SKM-1 (cell line): Measurements from ENCODE around the gene SDC4.
A peak's percentile ranks its signal among the peaks of the same experiment; 100 is the strongest.

Experiments
- DNase-seq: peaks from one replicate; lab custom pipeline; 2025; ENCODE audit not compliant: unreplicated experiment; lab: John Stamatoyannopoulos, UW

Gene SDC4

DNA sequence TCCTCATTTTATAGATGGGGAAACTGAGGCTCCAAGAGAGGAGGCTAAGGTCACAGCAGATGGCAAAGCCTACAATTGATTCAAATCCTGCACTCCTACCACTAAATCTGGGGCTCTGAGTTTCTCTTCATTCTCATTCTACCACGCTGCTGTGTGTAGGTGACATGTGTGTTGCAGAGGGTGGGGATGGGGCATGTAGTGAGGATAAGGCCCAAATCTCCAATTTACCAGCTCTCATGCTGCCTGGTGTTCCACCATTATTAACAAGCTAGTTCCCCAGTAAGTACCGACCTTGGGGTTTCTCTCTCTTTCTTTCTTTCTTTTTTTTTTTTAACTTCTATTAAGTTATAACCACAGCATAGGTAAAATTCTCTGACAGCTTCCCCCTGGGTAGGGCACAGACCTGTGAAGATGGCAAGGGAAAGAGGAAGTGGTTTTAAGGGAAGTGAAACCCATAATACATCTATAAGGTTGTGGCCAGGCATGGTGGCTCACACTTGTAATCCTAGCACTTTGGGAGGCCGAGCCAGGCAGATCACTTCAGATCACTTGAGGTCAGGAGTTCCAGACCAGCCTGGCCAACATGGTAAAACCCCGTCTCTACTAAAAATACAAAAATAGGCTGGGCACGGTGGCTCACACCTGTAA, 27.2 kb downstream of the SDC4 start:
- peak; percentile 74 for DNase-seq

DNA sequence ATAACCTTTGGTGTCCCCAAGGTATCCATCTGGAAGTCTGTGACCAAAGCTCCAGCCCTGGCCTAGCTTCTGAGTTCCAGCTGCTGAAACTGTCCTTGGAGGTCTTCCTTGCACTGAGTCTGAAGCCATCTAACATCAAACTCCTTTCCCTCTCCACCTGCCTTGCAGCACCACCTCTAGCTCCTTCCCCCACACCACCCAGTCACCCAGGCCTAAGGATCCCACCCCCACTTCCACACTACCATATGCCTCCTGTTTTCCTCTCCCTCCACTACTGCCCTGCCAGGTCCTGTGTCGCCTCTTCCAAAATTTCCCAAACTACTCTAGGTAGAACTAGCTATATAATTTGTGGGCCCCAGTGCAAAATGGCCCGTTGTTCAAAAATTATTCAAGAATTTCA, 29.3 kb downstream of the SDC4 start:
- DNase-seq: no peak

DNA sequence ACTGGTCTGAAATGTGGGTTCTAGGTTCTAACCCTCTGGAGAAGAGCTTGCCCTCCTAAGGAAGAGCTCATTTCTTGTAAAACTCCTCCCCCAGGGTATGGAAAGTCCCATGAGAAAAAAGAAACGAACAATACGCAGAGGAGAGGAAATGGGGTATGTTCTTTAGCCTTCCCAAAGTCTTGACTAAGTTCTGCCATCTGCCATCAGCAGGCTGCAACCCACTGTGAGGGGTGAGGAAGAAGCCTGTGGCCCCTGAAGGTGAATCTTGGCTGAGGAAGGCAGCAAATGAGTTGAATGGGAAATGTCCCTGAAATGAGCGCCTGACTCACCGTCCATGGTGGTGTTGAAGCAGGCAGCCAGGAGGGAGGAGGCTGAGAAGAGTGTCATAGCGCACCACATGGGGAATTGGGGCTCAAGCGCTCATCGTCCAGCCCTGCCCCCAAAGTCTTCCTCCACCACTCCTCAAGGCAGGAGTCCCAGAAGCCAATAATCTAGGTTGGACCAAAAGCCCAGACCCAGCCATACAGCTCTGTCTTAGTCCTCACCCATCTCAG, 29.8 kb downstream of the SDC4 start:
- no peak for DNase-seq

DNA sequence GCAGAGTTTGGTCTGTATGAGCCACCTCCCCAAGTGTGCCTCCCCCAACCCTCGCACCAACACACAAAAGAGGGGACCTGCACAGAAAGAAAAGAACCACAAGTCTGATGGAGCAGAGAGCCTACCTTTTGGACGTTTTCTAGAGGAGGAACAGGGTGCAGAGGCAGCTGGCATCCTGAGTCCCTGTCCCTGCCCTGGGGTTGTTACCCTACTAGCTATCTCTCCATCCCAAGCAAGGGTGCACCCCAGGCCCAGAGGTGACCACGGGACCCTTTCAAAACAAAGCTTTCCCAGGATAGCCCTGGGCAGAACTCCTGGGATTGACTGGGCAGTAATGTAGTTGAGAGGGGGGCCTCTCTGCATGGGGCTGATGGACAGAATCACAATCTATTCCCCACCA, 30.4 kb downstream of the SDC4 start:
- no peak for DNase-seq

DNA sequence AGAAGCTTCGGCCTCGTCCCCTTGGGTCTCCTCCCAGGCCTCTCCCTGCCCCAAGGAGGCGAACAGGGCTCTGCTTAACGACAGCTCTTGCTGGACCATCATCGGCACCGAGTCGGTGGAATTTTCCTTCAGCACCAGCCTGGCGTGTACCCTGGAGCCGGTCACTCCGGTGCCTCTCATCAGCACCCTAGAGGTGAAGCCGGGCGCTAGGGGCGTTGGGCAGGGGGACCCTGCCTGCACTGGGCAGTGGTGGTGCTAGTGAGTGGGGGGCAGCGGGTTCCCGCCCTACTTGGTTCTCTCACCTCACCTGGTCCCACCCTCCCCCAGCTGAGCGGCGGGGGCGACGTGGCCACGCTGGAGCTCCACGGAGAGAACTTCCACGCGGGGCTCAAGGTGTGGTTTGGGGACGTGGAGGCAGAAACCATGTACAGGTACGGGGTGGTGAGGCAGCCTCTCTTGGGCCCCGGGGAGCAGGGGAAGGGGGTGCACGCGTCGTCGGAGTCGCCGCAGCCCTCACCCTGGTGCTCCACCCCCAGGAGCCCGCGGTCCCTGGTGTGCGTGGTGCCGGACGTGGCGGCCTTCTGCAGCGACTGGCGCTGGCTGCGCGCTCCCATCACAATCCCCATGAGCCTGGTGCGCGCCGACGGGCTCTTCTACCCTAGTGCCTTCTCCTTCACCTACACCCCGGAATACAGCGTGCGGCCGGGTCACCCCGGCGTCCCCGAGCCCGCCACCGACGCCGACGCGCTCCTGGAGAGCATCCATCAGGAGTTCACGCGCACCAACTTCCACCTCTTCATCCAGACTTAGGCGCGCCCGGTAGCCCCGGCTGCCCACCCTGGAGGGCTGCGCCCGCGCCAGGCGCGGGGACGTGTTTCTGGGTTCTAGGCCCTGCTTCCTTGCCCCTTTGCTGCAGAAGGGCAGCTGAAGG, 31.8 kb downstream of the SDC4 start:
- no peak for DNase-seq

DNA sequence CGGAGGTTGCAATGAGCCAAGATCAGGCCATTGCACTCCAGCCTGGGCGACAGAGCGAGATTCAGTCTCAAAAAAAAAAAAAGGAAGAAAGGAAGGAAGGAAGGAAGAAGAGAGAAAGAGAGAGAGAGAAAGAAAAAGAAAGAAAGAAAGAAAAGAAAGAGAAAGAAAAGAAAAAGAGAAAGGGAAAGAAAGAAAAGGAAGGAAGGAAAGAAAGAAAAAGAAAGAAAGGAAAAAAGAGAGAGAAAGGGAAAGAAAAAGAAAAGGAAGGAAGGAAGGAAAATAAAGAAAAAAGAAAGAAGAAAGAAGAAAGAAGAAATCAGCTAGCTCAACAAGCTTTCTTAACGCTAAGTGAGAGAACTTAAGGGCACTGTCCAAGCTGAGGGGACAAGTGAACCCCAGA, 32.6 kb downstream of the SDC4 start:
- DNase-seq: no peak

DNA sequence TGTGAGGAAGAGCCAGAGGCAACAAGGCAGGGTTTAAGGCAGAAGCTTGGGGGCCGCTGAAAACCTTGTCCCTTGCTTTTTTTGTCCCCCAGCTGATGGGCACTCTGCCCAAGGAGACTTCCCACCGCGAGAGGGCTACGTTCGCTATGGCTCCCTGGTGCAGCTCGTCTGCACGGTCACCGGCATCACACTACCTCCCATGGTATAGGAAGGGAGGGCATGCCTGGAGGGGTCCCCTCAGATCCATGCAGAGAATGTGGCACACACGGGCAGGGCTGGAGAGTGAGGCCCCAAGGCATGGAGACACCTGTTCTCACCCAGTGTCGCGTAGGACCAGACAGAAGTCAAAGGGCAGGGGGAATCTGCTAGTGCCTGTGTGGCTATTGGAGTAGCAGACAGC, 34.3 kb downstream of the SDC4 start:
- no peak for DNase-seq

DNA sequence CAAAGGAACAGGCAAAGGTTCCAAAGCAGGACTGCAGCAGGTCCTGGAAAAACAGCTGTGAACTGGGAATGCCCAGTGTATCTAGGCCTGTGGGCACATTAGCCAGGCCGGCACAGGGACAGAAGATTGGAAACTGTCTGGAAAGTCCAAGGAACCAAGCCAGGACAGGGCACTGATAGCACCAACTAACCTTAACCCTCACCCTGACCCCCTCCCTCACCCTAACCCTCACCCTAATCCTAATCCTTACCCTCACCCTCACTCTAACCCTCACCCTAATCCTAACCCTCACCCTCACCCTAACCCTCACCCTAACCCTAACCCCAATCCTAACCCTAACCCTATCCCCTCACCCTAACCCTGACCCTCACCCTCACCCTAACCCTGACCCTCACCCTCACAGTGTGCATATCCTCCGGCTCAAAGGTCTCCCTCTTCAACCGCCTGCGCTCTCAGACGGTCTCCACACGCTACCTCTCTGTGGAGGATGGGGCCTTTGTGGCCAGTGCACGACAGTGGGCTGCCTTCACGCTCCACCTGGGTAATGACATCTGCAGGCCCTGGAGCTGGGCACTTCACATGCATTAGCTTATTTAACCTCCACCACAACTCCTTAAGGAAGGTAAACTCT, 35.0 kb downstream of the SDC4 start:
- DNase-seq: no peak

DNA sequence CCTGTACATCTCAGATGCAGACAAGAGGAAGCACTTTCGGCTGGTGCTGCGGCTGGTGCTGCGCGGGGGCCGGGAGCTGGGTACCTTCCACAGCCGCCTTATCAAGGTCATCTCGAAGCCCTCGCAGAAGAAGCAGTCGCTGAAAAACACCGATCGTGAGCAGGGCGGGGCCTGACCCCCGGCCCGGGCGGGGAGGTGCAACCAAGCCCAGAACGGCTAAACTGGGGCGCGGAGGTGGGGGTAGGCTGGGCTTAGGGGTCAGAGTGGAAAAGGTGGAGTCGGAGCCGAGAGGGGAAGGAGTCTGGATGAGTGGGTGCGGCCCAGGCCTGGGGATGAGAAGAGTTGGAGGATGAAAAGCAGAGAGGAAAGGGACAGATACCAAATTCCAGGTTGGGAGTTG, 36.0 kb downstream of the SDC4 start:
- no peak for DNase-seq

DNA sequence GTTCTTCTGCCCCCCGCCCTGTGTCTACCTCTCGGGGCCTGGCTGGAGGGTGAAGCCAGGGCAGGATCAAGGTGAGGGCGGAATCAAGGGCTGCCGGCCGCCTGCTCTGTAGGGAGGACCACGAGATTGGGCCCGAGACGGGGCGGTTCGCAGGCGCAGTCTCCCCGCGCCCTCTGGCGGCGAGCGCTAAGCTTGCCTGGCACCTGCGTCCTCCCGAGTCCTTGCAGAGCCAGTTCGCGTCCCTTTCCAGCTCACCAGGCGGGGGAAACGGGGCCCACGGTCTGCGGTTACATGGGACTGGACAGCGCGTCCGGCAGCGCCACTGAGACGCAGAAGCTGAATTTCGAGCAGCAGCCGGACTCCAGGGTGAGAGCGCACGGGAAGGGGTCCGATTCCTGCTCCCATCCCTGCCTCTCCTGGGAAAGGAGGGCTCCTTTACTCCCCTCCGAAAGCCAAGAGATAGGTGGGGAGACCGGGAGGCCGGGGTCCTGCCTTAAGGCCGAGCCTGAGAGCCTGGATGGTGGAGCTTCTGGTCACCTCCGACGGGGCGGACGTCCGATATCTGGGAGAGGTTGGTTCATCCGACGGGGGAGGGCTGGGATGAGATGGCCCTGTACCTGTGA, 36.5 kb downstream of the SDC4 start:
- DNase-seq: no peak

DNA sequence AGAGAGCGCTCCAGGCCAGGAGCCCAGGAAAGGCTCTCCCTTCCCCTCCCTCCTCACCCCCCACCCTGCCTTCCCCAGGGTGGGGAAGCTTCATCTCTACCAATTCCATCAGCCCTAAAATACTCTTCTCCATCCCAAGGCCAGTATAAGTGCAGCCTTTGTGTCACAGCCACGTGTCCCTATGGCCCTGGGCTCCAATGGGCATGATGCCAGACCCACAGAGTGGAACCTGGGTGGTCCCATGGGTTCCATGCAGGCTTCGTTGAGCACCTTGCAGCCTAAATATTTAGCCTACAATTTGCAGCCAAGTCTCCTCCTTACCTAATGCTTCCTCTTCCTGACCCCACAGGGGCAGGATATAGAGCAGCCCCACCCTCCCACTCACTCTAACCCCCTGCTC, 39.1 kb downstream of the SDC4 start:
- no peak for DNase-seq

DNA sequence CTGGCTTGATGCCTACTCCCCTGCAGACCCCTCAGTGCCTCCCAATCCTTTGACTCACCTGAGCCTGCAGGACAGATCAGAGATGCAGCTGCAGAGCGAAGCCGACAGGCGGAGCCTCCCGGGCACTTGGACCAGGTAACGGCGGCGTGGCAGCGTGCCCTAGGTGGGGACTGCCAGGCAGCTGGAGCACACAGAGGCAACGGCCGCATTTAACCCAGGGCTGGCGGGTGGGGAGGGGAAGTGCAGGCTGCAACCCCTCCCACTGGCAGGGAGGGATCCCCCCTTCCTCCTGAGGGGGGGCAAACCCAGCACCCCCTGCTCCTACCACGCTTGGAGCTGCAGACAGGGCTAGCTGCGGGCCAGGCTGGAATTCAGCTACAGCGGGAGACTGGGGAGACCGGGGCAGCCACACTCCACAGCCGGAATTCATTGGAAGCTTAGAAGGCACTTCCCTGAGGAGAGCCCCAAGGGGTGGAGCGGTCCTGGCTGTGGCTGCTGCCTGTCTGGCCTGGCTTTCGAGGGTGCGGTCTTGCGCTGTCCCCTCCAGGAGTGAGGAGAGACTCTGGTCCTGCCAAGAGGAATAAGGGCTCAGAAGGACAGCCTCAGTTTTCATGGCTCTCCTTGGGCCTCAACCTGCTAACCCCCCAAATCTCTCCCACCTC, 40.0 kb downstream of the SDC4 start, which contains the start of gene MATN4:
Gene MATN4, minus strand, starts transcription at position 183 of the 662 bp plus-strand sequence. CDS start 2,717 bp downstream, outside the sequence.
- no peak for DNase-seq

DNA sequence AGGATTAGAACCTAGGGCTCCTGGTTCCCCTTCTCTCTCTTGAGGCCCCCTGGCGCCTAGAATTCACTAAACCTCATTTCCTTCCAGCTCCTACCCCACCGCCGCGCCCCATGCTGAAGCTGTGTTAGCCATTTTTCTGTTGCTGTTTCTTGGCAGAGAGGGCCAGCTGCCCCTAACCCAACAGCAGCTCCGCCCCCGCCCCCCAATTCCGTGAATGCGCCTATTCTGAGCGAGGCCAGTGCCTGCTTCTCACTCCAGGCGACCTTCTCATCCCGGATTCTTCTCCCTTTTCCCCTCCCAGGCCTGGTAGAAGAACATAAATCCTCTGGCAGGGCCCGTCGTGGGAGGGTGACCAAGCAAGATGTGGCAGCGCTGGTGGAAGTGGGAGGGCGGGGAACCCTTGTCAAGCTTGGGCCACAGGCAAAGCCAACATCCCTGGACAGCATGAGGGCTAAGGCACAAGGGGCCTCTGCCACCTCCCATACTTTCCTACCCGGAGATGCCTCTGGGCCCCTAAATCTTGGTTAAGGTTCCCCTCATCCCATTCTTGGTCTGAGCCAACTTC, 41.1 kb downstream of the SDC4 start:
- no peak for DNase-seq

DNA sequence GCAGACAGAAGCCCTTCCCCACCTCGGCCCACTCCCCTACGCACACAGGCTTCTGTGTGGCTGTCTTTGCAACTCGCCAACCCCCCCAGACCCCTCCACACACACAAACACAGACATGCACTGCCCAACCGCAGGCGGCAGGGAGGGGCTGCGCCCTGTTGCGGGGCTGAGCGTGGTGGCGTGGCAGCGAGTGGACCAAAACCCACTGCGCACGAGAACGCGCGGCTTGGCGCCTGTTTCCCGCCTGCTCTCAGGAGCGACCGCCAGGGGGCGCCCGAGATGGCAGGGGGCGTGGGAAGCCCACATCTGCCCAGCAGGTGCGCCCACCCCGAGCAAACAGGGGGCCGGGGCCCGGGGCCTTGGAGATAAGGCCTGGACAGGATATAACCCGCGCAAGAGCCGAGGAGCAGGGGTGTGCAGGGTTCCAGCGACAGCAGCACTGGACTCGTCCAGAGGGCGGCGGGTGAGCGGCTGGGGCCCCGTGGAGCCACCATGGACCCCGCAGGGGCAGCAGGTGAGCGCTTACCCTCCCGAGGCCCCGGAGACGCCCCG, 41.7 kb downstream of the SDC4 start, which contains the start of gene RBPJL:
Gene RBPJL, plus strand, starts transcription at position 410 of the 552 bp plus-strand sequence. Its CDS starts 83 bp downstream, at position 493.
- no peak for DNase-seq

DNA sequence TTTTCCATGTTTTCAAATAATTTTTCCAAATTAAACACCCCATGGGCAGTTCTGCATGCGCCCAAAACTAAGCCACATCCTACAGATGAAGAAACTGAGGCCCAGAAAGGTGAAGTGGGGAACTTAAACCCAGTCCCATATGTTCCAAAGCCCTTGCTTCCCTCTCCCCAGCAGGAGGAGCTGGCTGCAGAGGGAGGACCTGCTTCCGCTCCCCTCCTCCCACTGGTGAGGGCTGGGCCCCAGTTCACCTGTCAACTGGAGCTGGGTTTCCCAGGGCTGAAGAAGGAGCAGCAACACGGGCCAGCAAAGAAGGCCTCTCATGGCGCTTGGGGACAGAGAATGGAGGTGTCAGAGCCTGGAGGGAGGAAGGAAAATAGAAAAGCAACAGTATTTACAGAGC, 43.0 kb downstream of the SDC4 start:
- no peak for DNase-seq

DNA sequence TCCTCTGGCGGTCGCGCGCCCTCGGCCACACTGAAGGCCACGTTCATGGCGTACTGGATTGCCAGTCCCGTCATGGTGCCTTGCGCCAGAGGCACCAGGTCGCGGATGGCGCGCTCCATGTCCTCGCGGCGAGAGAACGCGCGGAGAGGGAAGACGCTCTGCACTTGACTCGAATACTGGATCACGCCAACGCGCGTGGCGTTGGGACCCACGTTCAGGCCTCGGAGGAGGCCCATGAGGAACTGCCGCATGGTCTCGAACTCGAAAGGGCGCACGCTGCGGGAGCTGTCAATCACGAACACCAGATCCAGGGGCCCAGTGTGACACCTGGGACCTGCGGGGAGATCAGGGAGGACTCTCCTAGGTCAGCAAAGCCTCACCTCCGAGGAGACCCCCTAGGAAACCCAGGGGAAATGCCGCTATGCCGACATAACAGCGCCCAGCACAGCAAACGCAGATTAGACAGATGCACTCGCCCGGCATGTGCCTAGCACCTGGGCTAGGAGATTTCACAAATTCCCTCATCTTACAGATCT, 43.7 kb downstream of the SDC4 start:
- no peak for DNase-seq

DNA sequence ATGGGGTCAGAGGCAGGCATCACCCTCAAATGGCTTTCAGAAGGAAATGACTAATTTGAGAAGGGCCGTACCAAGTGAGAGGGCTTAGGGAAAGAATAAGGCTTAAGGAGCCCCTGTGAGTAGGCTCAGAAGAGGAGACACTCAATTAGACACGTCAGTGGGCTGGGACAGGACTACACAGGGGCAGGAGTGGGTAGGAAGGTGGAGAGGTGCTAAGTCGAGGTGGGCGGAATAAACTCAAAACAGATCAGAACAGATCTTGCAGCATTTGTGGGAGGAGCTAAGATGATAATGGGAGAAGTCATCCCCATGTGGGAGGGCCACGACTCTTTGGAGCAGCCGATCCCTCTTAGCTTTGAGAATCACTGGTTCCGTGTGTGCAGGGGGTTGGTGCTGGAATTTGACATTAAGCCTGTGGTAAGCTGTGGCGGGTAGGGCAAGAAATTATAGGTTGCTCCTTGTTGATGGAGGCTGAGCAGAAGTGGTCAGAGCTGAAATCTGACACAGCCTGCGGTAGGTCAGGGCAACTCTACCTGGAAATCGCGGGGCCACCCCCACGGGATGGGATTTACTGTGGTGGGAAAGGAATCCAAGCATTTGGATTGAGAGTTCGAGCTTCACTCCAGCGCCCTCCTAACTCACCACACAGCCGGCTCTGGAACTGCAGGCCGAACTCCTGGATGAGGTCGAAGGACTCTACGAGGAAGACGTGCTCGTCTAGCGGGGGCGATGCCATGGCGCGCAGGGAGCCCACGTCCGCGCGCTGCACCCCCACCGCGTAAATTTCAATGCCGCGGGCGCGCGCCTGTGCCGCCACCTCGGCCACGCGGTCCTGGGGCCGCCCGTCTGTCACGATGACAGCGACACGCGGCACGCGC, 44.4 kb downstream of the SDC4 start:
- DNase-seq: no peak

DNA sequence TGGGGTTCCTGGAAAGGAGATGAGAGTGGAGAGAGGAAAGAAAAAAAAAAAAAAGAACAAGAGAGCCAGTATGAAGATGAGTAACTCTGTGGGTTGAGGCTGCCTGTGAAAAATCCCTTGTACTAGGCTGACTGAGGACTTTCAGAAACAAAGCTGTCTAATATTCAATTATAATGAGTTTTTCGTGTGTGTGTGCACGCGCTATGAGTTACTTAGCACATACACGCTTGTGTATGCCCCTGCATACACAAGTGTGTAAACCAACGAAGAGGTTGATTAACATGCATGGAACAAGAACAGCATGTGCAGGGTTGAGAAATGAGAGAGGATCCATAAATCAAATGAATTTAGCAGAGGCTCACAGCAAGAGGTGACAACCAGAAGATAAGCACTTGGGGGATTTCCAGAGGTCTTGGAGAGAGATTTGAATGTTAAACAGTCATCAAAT, 46.4 kb downstream of the SDC4 start:
- no peak for DNase-seq

DNA sequence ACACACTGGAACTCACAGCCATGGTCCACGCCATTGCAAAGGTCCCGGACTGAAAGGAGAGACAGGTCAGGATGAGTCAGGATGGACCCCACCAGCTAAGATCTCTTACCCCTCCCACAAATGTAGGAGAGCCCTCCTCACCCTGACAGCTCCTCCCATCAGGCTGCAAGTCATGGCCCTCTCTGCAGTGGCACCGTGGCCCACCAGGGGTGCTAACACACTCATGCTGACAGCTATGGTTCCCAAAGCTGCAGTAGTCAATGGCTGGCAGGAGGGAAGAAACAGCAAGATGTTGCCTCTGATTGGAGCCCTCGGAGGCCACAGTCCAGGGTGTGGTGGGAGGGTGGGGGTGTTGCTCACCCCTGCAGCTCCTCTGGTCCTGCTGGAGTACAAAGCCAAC, 47.3 kb downstream of the SDC4 start:
- DNase-seq: peak; percentile 12
